Inferior parietal cortex (tissue), 1 donor: ENCODE measurements around the gene FOXP1.

Source experiments
- DNase-seq: peaks from one replicate; pipeline ENCODE4 v3.0.0-alpha.2; 2016; ENCODE audit errors: extremely low spot score

The FOXP1 gene

GRCh38 chr3:71505767-71506350 lies 77.7 kb downstream of the FOXP1 start:
- no peak for DNase-seq

GRCh38 chr3:71504250-71505036 lies 79.1 kb downstream of the FOXP1 start:
- DNase-seq, result no peak

- no peak for DNase-seq
Observed at GRCh38 chr3:71503525-71504249, 79.8 kb downstream of the FOXP1 start.

GRCh38 chr3:71502066-71502625 lies 81.4 kb downstream of the FOXP1 start:
- DNase-seq, result no peak

- DNase-seq, result no peak
Observed at GRCh38 chr3:71500696-71501095, 82.8 kb downstream of the FOXP1 start.

GRCh38 chr3:71499227-71499876 lies 84.2 kb downstream of the FOXP1 start:
- DNase-seq, result no peak

- DNase-seq, result no peak
Observed at GRCh38 chr3:71498543-71498942, 85.0 kb downstream of the FOXP1 start.

DNA sequence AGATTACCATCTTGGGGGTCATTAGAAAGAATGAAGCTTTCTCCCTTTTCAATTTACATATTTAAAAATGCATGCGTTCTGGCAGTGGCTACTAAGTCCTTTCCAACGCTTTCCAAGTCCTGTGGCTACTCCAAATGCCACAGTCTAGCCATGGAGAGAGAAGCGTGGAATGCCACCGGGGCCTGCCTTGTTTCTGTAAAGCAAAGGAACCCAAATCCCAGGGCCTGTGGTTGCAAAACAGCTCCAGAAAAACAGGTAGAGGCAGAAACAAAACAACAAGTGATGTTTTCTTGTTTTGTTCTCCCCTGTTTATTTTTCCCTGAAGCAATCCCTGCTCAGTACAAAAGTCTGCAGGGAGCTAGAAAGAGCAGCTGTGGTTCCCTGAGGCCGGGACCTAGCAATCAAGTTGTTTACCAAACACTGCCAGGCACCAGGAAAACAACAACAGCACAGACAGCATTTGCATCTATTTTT lies 85.5 kb downstream of the FOXP1 start:
- DNase-seq, result no peak

- DNase-seq, result no peak
Observed at GRCh38 chr3:71497367-71497897, 86.1 kb downstream of the FOXP1 start.

DNA sequence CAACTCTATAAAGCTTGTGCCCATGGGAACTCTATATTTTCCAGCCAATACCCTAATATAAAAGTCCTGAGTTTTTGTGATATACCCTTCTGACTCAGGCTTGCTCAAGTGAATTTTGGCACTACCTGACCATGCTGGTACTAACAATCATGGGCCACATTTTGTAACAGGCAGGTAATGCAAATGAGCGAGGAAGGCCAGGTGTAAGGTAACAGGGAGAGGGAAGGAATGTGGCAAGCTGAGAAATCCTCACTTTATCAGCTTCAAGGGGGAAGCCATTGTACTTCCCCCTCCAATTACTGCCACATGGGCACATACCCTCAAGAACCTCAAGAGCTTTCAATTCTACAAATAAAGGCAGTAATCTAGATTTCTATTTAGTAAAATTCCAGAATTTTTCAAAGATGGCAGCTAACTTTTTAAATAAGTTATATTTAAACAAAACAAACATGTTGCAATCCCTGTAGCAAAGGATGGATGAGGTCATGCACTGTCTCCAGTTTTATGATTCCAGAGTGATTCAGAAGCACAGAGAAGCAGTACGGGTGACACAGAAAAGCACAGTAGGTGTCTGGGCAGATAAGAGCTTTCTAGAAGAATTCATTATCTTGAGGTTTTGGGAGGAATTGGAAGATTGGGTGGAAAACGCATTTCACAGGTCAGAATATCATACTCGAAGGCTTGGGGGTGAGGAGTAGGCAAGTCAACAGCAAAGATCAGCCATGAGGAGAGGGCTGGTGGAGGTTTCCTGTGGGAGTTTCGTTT lies 87.6 kb downstream of the FOXP1 start:
- DNase-seq, result no peak

DNA sequence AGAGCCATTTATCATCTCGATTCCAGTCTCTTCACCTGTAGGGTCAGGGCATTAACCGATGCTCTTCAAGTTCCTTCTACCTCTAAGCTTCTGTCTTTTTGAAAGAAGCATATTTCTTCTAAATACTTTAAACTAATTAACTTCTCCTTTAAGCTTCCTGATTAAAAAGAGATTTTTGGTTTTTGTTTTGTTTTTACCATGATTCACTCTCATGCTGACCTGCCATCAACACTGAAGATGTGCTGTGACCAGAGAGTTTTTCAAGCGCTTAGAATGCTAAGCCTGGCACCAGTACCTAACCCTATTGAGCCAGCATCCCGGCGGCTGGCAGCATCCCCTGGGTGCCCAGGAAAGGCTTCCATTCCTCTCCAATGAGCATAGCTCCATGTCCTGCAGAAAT lies 89.3 kb downstream of the FOXP1 start:
- DNase-seq, result no peak

- no peak for DNase-seq
Observed at GRCh38 chr3:71492974-71493771, 90.4 kb downstream of the FOXP1 start.

DNA sequence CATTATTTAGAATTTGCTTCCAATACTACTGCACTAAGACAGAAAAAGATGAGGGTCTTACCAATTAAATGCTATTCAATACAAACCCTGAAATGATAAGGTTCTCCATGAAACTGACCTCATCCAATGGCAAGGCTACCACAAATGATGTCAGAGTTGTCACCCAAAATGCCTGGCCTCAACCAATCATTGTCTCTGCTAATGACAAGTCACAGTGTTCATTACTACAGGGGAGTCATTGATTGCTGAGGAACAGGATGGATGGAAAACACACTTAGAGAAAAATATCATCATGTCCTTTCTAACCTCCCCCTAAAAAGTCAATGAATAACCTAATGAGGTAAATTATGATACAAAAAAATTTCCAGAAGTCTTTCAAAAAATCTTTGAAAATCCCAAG lies 91.0 kb downstream of the FOXP1 start:
- no peak for DNase-seq

DNA sequence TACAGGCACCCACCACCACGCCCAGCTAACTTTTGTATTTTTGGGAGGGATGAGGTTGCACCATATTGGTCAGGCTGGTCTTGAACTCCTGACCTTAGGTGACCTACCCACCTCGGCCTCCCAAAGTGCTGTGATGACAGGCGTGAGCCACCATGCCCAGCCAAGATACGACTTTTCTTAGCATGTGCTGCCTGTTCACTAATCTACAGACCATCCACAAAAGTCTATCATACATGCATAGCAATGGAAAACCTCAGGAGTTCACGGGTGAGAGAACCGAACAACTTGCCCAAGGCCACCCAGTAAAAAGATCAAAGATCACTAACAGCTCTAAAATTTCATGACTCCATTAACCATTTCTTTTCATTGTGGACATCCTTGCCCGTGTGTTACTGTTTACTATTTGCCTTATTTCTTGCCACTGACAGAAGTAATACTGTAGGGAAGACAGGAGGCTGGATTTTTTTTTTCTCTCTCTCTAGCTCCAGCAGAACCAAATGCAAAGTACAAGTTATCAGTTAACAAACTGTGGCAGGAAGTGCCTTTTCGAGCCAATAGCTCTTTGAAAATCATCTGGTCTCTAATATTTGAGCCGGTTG lies 92.3 kb downstream of the FOXP1 start:
- DNase-seq, result no peak

DNA sequence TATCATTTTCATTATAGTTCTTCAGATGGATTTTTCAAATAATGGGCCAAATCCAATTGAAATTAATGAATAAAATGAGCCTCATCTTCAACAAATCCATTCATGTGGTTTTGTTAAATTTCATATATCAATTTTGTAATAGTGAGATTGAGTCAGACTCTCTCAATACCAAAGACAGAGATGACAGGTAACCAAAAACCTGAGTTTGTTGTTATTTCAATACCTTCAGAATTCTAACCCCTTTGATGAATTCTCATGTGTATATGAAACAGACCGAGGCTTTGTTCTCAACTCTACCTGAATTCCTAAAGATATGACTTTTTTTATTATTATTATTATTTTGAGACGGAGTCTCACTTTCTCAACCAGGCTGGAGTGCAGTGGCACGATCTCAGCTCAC lies 92.8 kb downstream of the FOXP1 start:
- DNase-seq, result no peak

DNA sequence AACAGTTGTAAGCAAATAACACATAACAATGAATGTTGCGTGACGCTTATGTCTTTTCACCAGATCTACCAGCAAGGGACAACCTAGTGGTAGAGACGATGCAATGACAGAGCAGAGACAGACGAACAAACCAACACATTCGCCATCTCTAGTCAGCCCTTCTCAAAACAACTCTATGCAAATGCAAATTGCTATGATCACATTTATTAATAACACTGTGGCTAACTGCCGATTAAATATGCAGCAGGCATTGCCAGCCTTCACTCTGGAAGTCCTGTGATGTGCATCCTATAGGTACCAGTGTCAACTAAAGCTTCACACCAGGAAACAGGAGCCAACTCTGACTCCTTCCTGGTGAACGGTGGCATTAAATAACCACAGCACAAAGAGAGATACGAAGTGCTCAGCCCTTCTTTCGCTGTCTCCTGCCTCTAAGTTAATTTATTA lies 94.2 kb downstream of the FOXP1 start:
- DNase-seq, result no peak

GRCh38 chr3:71488882-71489281 lies 94.6 kb downstream of the FOXP1 start:
- DNase-seq, result no peak

GRCh38 chr3:71488391-71488809 lies 95.1 kb downstream of the FOXP1 start:
- no peak for DNase-seq

GRCh38 chr3:71487418-71487817 lies 96.1 kb downstream of the FOXP1 start:
- no peak for DNase-seq

DNA sequence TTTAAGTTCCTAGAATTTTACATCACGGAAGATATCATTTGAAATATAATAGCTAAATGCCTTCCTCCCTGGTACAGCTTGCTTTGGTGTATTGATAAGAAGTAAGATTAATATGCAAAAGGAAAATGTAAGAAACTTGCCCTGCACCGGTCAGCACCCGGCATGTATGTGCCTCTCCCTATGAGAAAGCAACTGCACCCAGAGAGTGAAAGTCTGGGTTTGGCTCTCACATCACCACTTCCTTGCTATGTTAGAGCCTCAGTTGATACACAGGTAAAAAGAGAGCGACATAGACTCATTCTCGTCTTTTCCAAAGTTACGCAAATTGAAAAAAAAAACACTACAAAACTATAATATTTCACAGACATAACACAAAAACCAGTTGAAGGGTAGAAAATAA lies 96.7 kb downstream of the FOXP1 start:
- DNase-seq, result no peak
